Astrocyte (in vitro differentiated cells and primary cell): ENCODE measurements around the gene VKORC1L1. TPM values are rescaled to one million over a fixed set of nuclear protein-coding genes. Genes with fewer than 3 reads are reported as not detected.
"Not testable (repeated sequence)": the region's sequence is repeated elsewhere in the genome, so short reads cannot be mapped to it uniquely, and the experiment has no call there.

Source experiments
- DNase-seq: peaks from one replicate; pipeline ENCODE4 v3.0.0-alpha.2; 2010; ENCODE audit warnings: low read depth
- FAIRE-seq: peaks from 2 replicates; lab custom pipeline; 2011; peaks lifted over from hg19 to GRCh38; lab: Jason Lieb, UNC
- H2AFZ ChIP-seq: 2 replicates; pipeline ENCODE4 v1.6.0; 2012; ENCODE audit warnings: low read depth, low read length, inconsistent platforms
- H3K27ac ChIP-seq: 2 replicates; pipeline ENCODE4 v1.5.1; 2011; ENCODE audit warnings: low read depth, low read length, inconsistent platforms
- H3K27me3 ChIP-seq: 2 replicates; pipeline ENCODE4 v1.6.0; 2011; ENCODE audit warnings: low read length, inconsistent platforms; ENCODE audit not compliant: insufficient read depth
- H3K36me3 ChIP-seq: 2 replicates; pipeline ENCODE4 v1.5.1; 2011; ENCODE audit warnings: low read length, inconsistent platforms; ENCODE audit not compliant: insufficient read depth
- H3K4me1 ChIP-seq: 2 replicates; pipeline ENCODE4 v1.5.1; 2011; ENCODE audit warnings: low read length, inconsistent platforms; ENCODE audit not compliant: insufficient read depth
- H3K4me2 ChIP-seq: 2 replicates; pipeline ENCODE4 v1.6.0; 2012; ENCODE audit warnings: low read length, inconsistent platforms
- H3K4me3 ChIP-seq: 2 replicates; pipeline ENCODE4 v1.5.1; 2011; ENCODE audit warnings: low read depth, mild to moderate bottlenecking, low read length, inconsistent platforms; ENCODE audit not compliant: insufficient read depth
- H3K79me2 ChIP-seq: 2 replicates; pipeline ENCODE4 v1.6.0; 2012; ENCODE audit warnings: mild to moderate bottlenecking, low read length, inconsistent platforms; ENCODE audit not compliant: insufficient read depth
- H3K9ac ChIP-seq: 2 replicates; pipeline ENCODE4 v1.6.0; 2012; ENCODE audit warnings: mild to moderate bottlenecking, low read length, inconsistent platforms
- H3K9me3 ChIP-seq: 2 replicates; pipeline ENCODE4 v1.5.1; 2012; ENCODE audit warnings: low read depth, mild to moderate bottlenecking, low read length, inconsistent platforms; ENCODE audit not compliant: insufficient read depth
- H4K20me1 ChIP-seq: 2 replicates; pipeline ENCODE4 v1.6.0; 2012; ENCODE audit warnings: low read length, inconsistent platforms; ENCODE audit not compliant: insufficient read depth
- H3K27ac Mint-ChIP-seq: one replicate; pipeline ENCODE4 v1.8.0; 2021; ENCODE audit warnings: mild to moderate bottlenecking, mixed read lengths; ENCODE audit not compliant: unreplicated experiment
- H3K27me3 Mint-ChIP-seq: one replicate; pipeline ENCODE4 v1.8.0; 2021; ENCODE audit warnings: low read depth, mixed read lengths; ENCODE audit not compliant: unreplicated experiment
- H3K36me3 Mint-ChIP-seq: one replicate; pipeline ENCODE4 v1.8.0; 2021; ENCODE audit warnings: low read depth, mixed read lengths; ENCODE audit not compliant: unreplicated experiment
- H3K4me1 Mint-ChIP-seq: one replicate; pipeline ENCODE4 v1.8.0; 2021; ENCODE audit warnings: low read depth, mixed read lengths; ENCODE audit not compliant: unreplicated experiment
- H3K4me3 Mint-ChIP-seq: one replicate; pipeline ENCODE4 v1.8.0; 2021; ENCODE audit warnings: mild to moderate bottlenecking, moderate library complexity, mixed read lengths; ENCODE audit not compliant: unreplicated experiment
- H3K9me3 Mint-ChIP-seq: one replicate; pipeline ENCODE4 v1.8.0; 2021; ENCODE audit warnings: mild to moderate bottlenecking, mixed read lengths; ENCODE audit not compliant: unreplicated experiment
- EZH2 ChIP-seq: IDR thresholded peaks from 2 replicates; pipeline ENCODE4 v1.6.1; 2012; ENCODE audit warnings: mild to moderate bottlenecking, low read length, inconsistent platforms; ENCODE audit not compliant: insufficient read depth
- total RNA-seq: library from RNA; stranded (reverse); gene quantifications from 2 replicates; pipeline ENCODE4 v1.2.1, GENCODE V29; 2021
- TF ChIP-seq, protein P1 (sequence below): IDR thresholded peaks from 2 replicates; pipeline ENCODE4 v1.5.1; 2011; ENCODE audit warnings: low read depth, mild to moderate bottlenecking, inconsistent platforms, low read length, moderate library complexity; ENCODE audit not compliant: insufficient read depth

VKORC1L1 gene
- total RNA-seq, 1 donor from 2014 or later = 32.3 TPM

GRCh38 chr7:65989694-65990080, 116.8 kb downstream of the VKORC1L1 start:
- no peak overlapping the region for H3K4me2 ChIP-seq
- no peak overlapping the region for H3K27ac ChIP-seq
- H3K9ac ChIP-seq = no peak overlapping the region
- H3K36me3 Mint-ChIP-seq = no peaks in the 10 kb centered on the region
- FAIRE-seq (no peak), DNase-seq (no peak)
- H3K4me3 ChIP-seq = no peak overlapping the region
- H3K27me3 Mint-ChIP-seq = peaks cover 3% of the 10 kb centered on the region
- no peaks in the 10 kb centered on the region for H3K36me3 ChIP-seq
- no peak overlapping the region for H3K4me3 Mint-ChIP-seq
- H3K9me3 ChIP-seq = no peaks in the 10 kb centered on the region
- TF ChIP-seq, protein P1, sequence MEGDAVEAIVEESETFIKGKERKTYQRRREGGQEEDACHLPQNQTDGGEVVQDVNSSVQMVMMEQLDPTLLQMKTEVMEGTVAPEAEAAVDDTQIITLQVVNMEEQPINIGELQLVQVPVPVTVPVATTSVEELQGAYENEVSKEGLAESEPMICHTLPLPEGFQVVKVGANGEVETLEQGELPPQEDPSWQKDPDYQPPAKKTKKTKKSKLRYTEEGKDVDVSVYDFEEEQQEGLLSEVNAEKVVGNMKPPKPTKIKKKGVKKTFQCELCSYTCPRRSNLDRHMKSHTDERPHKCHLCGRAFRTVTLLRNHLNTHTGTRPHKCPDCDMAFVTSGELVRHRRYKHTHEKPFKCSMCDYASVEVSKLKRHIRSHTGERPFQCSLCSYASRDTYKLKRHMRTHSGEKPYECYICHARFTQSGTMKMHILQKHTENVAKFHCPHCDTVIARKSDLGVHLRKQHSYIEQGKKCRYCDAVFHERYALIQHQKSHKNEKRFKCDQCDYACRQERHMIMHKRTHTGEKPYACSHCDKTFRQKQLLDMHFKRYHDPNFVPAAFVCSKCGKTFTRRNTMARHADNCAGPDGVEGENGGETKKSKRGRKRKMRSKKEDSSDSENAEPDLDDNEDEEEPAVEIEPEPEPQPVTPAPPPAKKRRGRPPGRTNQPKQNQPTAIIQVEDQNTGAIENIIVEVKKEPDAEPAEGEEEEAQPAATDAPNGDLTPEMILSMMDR = no peak
- TF ChIP-seq EZH2 = no peak
- H3K4me1 ChIP-seq = no peaks in the 10 kb centered on the region
- no peaks in the 10 kb centered on the region for H3K9me3 Mint-ChIP-seq
- H3K4me1 Mint-ChIP-seq = no peaks in the 10 kb centered on the region
- no peaks in the 10 kb centered on the region for H4K20me1 ChIP-seq
- no peaks in the 10 kb centered on the region for H3K27me3 ChIP-seq
- no peak overlapping the region for H3K27ac Mint-ChIP-seq
- H2AFZ ChIP-seq = no peak overlapping the region
- no peaks in the 10 kb centered on the region for H3K79me2 ChIP-seq

DNA sequence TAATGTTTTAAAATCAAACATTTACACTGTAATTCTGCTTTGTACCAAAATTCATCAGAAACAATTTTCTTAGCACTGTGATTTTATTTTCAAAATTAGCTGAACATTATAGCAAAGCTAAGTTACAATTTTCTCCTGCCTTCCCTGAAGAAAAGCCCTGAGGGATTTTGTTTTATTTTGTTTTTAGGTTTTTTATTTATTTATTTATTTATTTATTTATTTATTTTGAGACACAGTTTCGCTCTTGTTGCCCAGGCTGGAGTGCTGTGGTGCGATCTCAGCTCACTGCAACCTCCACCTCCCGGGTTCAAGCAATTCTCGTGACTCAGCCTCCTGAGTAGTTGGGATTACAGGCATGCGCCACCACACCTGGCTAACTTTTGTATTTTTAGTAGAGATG, 119.0 kb downstream of the VKORC1L1 start:
- not testable (repeated sequence) for H3K27me3 ChIP-seq, H3K9ac ChIP-seq, H3K4me1 ChIP-seq, H3K79me2 ChIP-seq, H2AFZ ChIP-seq, H3K27ac ChIP-seq, H3K27ac Mint-ChIP-seq, H3K4me3 Mint-ChIP-seq, H3K9me3 Mint-ChIP-seq, H3K9me3 ChIP-seq, H3K4me2 ChIP-seq, FAIRE-seq, H3K4me3 ChIP-seq, H3K36me3 Mint-ChIP-seq, H3K36me3 ChIP-seq, DNase-seq, H3K4me1 Mint-ChIP-seq, H4K20me1 ChIP-seq
- peaks cover 10% of the 10 kb centered on the region for H3K27me3 Mint-ChIP-seq

DNA sequence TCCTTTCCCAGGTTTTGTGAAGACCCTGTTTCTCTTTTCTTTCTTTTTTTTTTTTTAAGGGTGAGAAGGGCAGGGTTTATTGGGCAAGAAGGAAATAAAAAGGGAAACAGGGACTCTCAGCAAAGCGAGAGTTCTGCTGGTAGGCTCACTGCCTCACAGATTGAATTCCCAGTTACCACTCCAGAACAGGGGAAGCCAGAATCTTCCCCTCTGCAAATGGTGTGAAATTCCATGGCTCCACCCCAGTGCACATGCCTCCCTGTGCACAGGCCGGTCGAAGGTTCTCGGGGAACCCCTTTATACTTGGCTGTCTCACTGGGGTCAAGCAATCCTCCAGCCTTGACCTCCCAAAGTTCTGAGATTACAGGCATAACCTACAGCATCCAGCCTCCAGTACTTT, 119.7 kb downstream of the VKORC1L1 start:
- Mint-ChIP-seq H3K27me3 (peaks cover 10% of the 10 kb centered on the region), H3K36me3 (no peaks in the 10 kb centered on the region), H3K9me3 (no peaks in the 10 kb centered on the region), H3K27ac (no peak overlapping the region), H3K4me3 (no peak overlapping the region), H3K4me1 (no peaks in the 10 kb centered on the region)
- no peaks in the 10 kb centered on the region for H4K20me1 ChIP-seq
- H3K27ac ChIP-seq = no peak overlapping the region
- no peak for FAIRE-seq
- H3K36me3 ChIP-seq = no peaks in the 10 kb centered on the region
- no peaks in the 10 kb centered on the region for H3K4me1 ChIP-seq
- no peak for TF ChIP-seq EZH2
- TF ChIP-seq, protein P1 = no peak
- no peaks in the 10 kb centered on the region for H3K9me3 ChIP-seq
- no peak overlapping the region for H2AFZ ChIP-seq
- DNase-seq = no peak
- H3K9ac ChIP-seq = no peak overlapping the region
- H3K4me3 ChIP-seq = no peak overlapping the region
- no peaks in the 10 kb centered on the region for H3K27me3 ChIP-seq
- no peak overlapping the region for H3K4me2 ChIP-seq
- no peaks in the 10 kb centered on the region for H3K79me2 ChIP-seq

DNA sequence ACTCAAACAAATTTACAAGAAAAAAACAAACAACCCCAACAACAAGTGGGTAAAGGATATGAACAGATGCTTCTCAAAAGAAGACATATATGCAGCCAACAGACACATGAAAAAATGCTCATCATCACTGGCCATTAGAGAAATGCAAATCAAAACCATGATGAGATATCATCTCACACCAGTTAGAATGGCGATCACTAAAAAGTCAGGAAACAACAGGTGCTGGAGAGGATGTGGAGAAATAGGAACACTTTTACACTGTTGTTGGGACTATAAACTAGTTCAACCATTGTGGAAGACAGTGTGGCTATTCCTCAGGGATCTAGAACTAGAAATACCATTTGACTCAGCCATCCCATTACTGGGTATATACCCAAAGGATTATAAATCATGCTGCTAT, 122.1 kb downstream of the VKORC1L1 start:
- H3K36me3 Mint-ChIP-seq, H3K4me1 Mint-ChIP-seq: not testable (repeated sequence)

GRCh38 chr7:66000823-66001417, 128.0 kb downstream of the VKORC1L1 start:
- not testable (repeated sequence) for H2AFZ ChIP-seq, H3K4me2 ChIP-seq, H3K27ac Mint-ChIP-seq, H3K27ac ChIP-seq, FAIRE-seq, H3K4me1 ChIP-seq, H3K27me3 ChIP-seq, H3K9me3 Mint-ChIP-seq, H3K36me3 Mint-ChIP-seq, H3K9me3 ChIP-seq, H3K9ac ChIP-seq, H3K4me3 ChIP-seq, H3K27me3 Mint-ChIP-seq, H3K36me3 ChIP-seq, H3K4me3 Mint-ChIP-seq, H3K4me1 Mint-ChIP-seq, H3K79me2 ChIP-seq, H4K20me1 ChIP-seq, DNase-seq

More for the DNA sequence above, 122.1 kb downstream of the VKORC1L1 start:
- not testable (repeated sequence) for FAIRE-seq, H3K79me2 ChIP-seq, H3K27ac Mint-ChIP-seq, H3K4me1 ChIP-seq, H2AFZ ChIP-seq, H3K9me3 Mint-ChIP-seq, H3K9ac ChIP-seq, H3K4me3 Mint-ChIP-seq, H3K4me2 ChIP-seq, H3K36me3 ChIP-seq, H3K4me3 ChIP-seq, H3K27ac ChIP-seq, H3K9me3 ChIP-seq, DNase-seq, H3K27me3 ChIP-seq, H4K20me1 ChIP-seq
- peaks cover 10% of the 10 kb centered on the region for H3K27me3 Mint-ChIP-seq
